SK-N-SH (cell line): Measurements from ENCODE around the gene SDK1. TPM values are rescaled to one million over a fixed set of nuclear protein-coding genes. Genes with fewer than 3 reads are reported as not detected.

Experiments used
- CTCF ChIA-PET: fragments of 300-600, 350-600 bp; formaldehyde crosslinking; extraction: SDS; loops from one replicate; lab custom pipeline; 2021; lab: Yijun Ruan, JAX
- POLR2A ChIA-PET: fragments of 350-600 bp; sonication (Branson Sonifier 250); formaldehyde crosslinking; extraction: SDS; loops from one replicate; lab custom pipeline; 2020; ENCODE audit warnings: antibody characterized with exemption, inconsistent platforms; lab: Yijun Ruan, JAX
- DNase-seq: peaks from one replicate; pipeline ENCODE4 v3.0.0; 2012
- H2AFZ ChIP-seq: fragments of 200-600 bp; sonication (generic); 2 replicates; pipeline ENCODE4 v1.8.1; 2016; ENCODE audit warnings: antibody characterized with exemption, mild to moderate bottlenecking, low read depth
- H3F3A ChIP-seq: fragments of 200-600 bp; sonication (generic); replicated peaks from 2 replicates; pipeline ENCODE3; 2016; ENCODE audit warnings: antibody characterized with exemption, mild to moderate bottlenecking; ENCODE audit not compliant: insufficient read depth
- H3K27ac ChIP-seq, 2 experiments: fragments of 200-500 bp in 1 of 2; fragments of 200-600 bp in 1 of 2; sonication (Bioruptor generic) in 1 of 2; sonication (generic), shearing (Covaris generic) in 1 of 2; 2 replicates each; pipeline versions ENCODE4 v1.5.1 to v1.6.1; 2014 to 2016; ENCODE audit warnings: low read depth in 2 of 2, inconsistent platforms in 1 of 2, low read length in 1 of 2, mild to moderate bottlenecking in 1 of 2, mixed read lengths in 1 of 2
- H3K27me3 ChIP-seq: fragments of 200-600 bp; sonication (generic), shearing (Covaris generic); 2 replicates; pipeline ENCODE4 v1.6.1; 2016; ENCODE audit warnings: mixed run types; ENCODE audit not compliant: insufficient read depth
- H3K36me3 ChIP-seq, 2 experiments: fragments of 200-500 bp in 1 of 2; fragments of 200-600 bp in 1 of 2; sonication (Bioruptor generic) in 1 of 2; sonication (generic) in 1 of 2; replicated peaks in 1 of 2; 2 replicates each; pipeline versions ENCODE3 to v1.5.1; 2014 to 2016; ENCODE audit warnings: low read length in 1 of 2, mild to moderate bottlenecking in 1 of 2; ENCODE audit not compliant: insufficient read depth in 2 of 2, control insufficient read depth in 1 of 2
- H3K4me1 ChIP-seq, 2 experiments: fragments of 200-500 bp in 1 of 2; fragments of 200-600 bp in 1 of 2; sonication (Bioruptor generic) in 1 of 2; sonication (generic), shearing (Covaris generic) in 1 of 2; 2 replicates each; pipeline versions ENCODE4 v1.5.1 to v1.6.1; 2014 to 2016; ENCODE audit warnings: low read depth in 1 of 2, low read length in 1 of 2, mixed run types in 1 of 2; ENCODE audit not compliant: insufficient read depth in 2 of 2, control insufficient read depth in 1 of 2
- H3K4me2 ChIP-seq: fragments of 200-600 bp; sonication (generic), shearing (Covaris generic); 2 replicates; pipeline ENCODE4 v1.6.1; 2017; ENCODE audit warnings: mixed run types
- H3K4me3 ChIP-seq, 2 experiments: fragments of 200-500 bp in 1 of 2; fragments of 200-600 bp in 1 of 2; sonication (Bioruptor generic) in 1 of 2; sonication (generic), shearing (Covaris generic) in 1 of 2; 2 replicates each; pipeline versions ENCODE4 v1.5.1 to v1.8.1; 2014 to 2016; ENCODE audit warnings: low read depth in 2 of 2, inconsistent platforms in 1 of 2, low read length in 1 of 2, mild to moderate bottlenecking in 1 of 2, mixed read lengths in 1 of 2, moderate library complexity in 1 of 2
- H3K79me2 ChIP-seq: fragments of 200-600 bp; sonication (generic); 2 replicates; pipeline ENCODE4 v1.8.1; 2017; ENCODE audit warnings: mild to moderate bottlenecking; ENCODE audit not compliant: insufficient read depth
- H3K9ac ChIP-seq: fragments of 200-600 bp; sonication (generic); 2 replicates; pipeline ENCODE4 v1.6.1; 2017; ENCODE audit warnings: mixed run types
- H3K9me2 ChIP-seq: fragments of 200-600 bp; sonication (generic); 2 replicates; pipeline ENCODE4 v1.6.1; 2017; ENCODE audit warnings: mixed run types
- H3K9me3 ChIP-seq: fragments of 200-600 bp; sonication (generic); 2 replicates; pipeline ENCODE4 v1.6.1; 2017; ENCODE audit warnings: mixed run types, mild to moderate bottlenecking, moderate library complexity
- H4K20me1 ChIP-seq: fragments of 200-600 bp; sonication (generic); 2 replicates; pipeline ENCODE4 v1.6.1; 2017; ENCODE audit warnings: mild to moderate bottlenecking, mixed run types; ENCODE audit not compliant: insufficient read depth
- CHD2 ChIP-seq: fragments of 150-350 bp; IDR thresholded peaks from 2 replicates; pipeline ENCODE4 v1.6.1; 2018; ENCODE audit warnings: low read length; ENCODE audit not compliant: partially characterized antibody
- ELF1 ChIP-seq: IDR thresholded peaks from 2 replicates; pipeline ENCODE4 v1.4.0; 2012
- EZH2phosphoT487 ChIP-seq: fragments of 200-600 bp; sonication (generic); IDR thresholded peaks from 2 replicates; pipeline ENCODE4 v1.6.1; 2017; ENCODE audit warnings: low read depth, mixed run types, mild to moderate bottlenecking, antibody characterized with exemption, moderate library complexity, borderline replicate concordance
- FOXJ3 ChIP-seq: sonication (generic); formaldehyde crosslinking; IDR thresholded peaks from 2 replicates; pipeline ENCODE4 v1.5.1; 2020; ENCODE audit warnings: mild to moderate bottlenecking, missing genetic modification reagents
- GABPA ChIP-seq: IDR thresholded peaks from 2 replicates; pipeline ENCODE4 v1.4.0; 2012; ENCODE audit warnings: low read depth, mild to moderate bottlenecking
- JUND ChIP-seq: IDR thresholded peaks from 2 replicates; pipeline ENCODE4 v1.4.0; 2012
- MAX ChIP-seq: IDR thresholded peaks from 2 replicates; pipeline ENCODE4 v1.4.0; 2012; ENCODE audit warnings: low read depth
- MXI1 ChIP-seq: IDR thresholded peaks from 2 replicates; pipeline ENCODE4 v1.6.1; 2012; ENCODE audit warnings: mild to moderate bottlenecking, low read depth, low read length, improper control_type of control experiment
- NFIC ChIP-seq: IDR thresholded peaks from 2 replicates; pipeline ENCODE4 v1.4.0; 2012; ENCODE audit warnings: borderline replicate concordance
- PBX3 ChIP-seq: IDR thresholded peaks from 2 replicates; pipeline ENCODE4; 2012
- POLR2AphosphoS5 ChIP-seq: IDR thresholded peaks from 2 replicates; pipeline ENCODE4 v1.6.1; 2012; ENCODE audit warnings: low read depth, low read length
- RAD21 ChIP-seq: IDR thresholded peaks from 2 replicates; pipeline ENCODE4 v1.6.1; 2012; ENCODE audit warnings: mild to moderate bottlenecking, low read length
- RFX5 ChIP-seq: IDR thresholded peaks from 2 replicates; pipeline ENCODE4 v1.6.1; 2012; ENCODE audit warnings: mild to moderate bottlenecking, improper control_type of control experiment, low read length
- SIN3A ChIP-seq: IDR thresholded peaks from 2 replicates; pipeline ENCODE4 v1.6.1; 2012; ENCODE audit warnings: low read depth, mild to moderate bottlenecking, low read length, moderate library complexity, borderline replicate concordance
- SMC3 ChIP-seq: IDR thresholded peaks from 2 replicates; pipeline ENCODE4 v1.6.1; 2012; ENCODE audit warnings: low read depth, low read length, improper control_type of control experiment
- TCF12 ChIP-seq: IDR thresholded peaks from 2 replicates; pipeline ENCODE4 v1.4.0; 2012
- TEAD4 ChIP-seq: IDR thresholded peaks from 2 replicates; pipeline ENCODE4 v1.4.0; 2012; ENCODE audit warnings: mild to moderate bottlenecking, borderline replicate concordance; ENCODE audit not compliant: insufficient read depth
- ZBTB33 ChIP-seq: IDR thresholded peaks from 2 replicates; pipeline ENCODE4 v1.4.0; 2012; ENCODE audit warnings: low read depth, borderline replicate concordance
- WGBS: methylation state at CpG from one replicate; pipeline ENCODE4 v1.1.6; 2017; ENCODE audit warnings: low lambda C conversion rate; 5-methylcytosine and 5-hydroxymethylcytosine counted together
- polyA plus RNA-seq, 3 experiments: library from polyadenylated mRNA; depleted of rRNA; stranded (reverse); fragments of >200 nt; gene quantifications; 2 replicates each; pipeline ENCODE4 v1.2.3, GENCODE V29; 2012

Gene SDK1
- polyA plus RNA-seq, 1 of the 3 experiments (the other 2 are of a cell fraction) = 1.2 TPM

- H3K36me3 ChIP-seq = no peaks in the 10 kb centered on the region
- TF ChIP-seq SMC3 = no peak
- no peak for TF ChIP-seq FOXJ3 (CRISPR knock-in tag)
- no peak for TF ChIP-seq MXI1
- TF ChIP-seq SIN3A = no peak
- no peak for TF ChIP-seq MAX
- no peak for TF ChIP-seq ELF1
- TF ChIP-seq RAD21 = no peak
- TF ChIP-seq TCF12 = no peak
- TF ChIP-seq CHD2 = no peak
- TF ChIP-seq NFIC = no peak
- TF ChIP-seq PBX3 = no peak
- TF ChIP-seq, all 33 proteins: peak for 0
- no peak overlapping the region for H3K4me2 ChIP-seq
- no peak overlapping the region for H3K4me3 ChIP-seq
- no peak overlapping the region for H2AFZ ChIP-seq
- H3K4me1 ChIP-seq = peaks cover 0 to 12% of the 10 kb centered on the region in 2 experiments; a peak in 1 of 4 replicates
- no peaks in the 10 kb centered on the region for H3K9me2 ChIP-seq
- no peak overlapping the region for H3K27ac ChIP-seq
- H3K9me3 ChIP-seq = no peaks in the 10 kb centered on the region
- no peaks in the 10 kb centered on the region for H4K20me1 ChIP-seq
- DNase-seq = no peak
- H3F3A ChIP-seq = no peaks in the 10 kb centered on the region
- POLR2A ChIA-PET = no interaction called here
- H3K27me3 ChIP-seq = no peaks in the 10 kb centered on the region
- WGBS = 39% methylated on average over 5 of the region's 5 CpGs
- CTCF ChIA-PET = interaction anchor here (1.2 kb wide), 1 partner anchor 17 kb away, joined by 3 read pairs; no protein-coding TSS in a partner anchor
- no peaks in the 10 kb centered on the region for H3K79me2 ChIP-seq
- H3K9ac ChIP-seq = no peak overlapping the region
These were observed 823.8 kb downstream of the SDK1 start for GRCh38 chr7:4124556-4125477.

- POLR2A ChIA-PET = interaction anchor here (2.2 kb wide), 1 partner anchor 17 kb away, joined by 15 read pairs; no protein-coding TSS in a partner anchor
- WGBS = 50% methylated on average over 21 of the region's 21 CpGs
These were observed 827.0 kb downstream of the SDK1 start for GRCh38 chr7:4127909-4128560.

More at GRCh38 chr7:4127909-4128560, 827.0 kb downstream of the SDK1 start:
- Histone ChIP-seq H3K4me1 (peaks cover 0 to 18% of the 10 kb centered on the region in 2 experiments; a peak in 1 of 4 replicates), H2AFZ (no peak overlapping the region), H3K36me3 (no peaks in the 10 kb centered on the region), H3K27ac (no peak overlapping the region), H3K4me3 (no peak overlapping the region), H3F3A (no peaks in the 10 kb centered on the region), H3K4me2 (no peak overlapping the region), H3K9me3 (no peaks in the 10 kb centered on the region), H3K9me2 (no peaks in the 10 kb centered on the region), H3K79me2 (no peaks in the 10 kb centered on the region), H4K20me1 (no peaks in the 10 kb centered on the region), H3K9ac (no peak overlapping the region), H3K27me3 (no peaks in the 10 kb centered on the region)
- CTCF ChIA-PET = interaction anchor here (1.4 kb wide), 2 partner anchors 9 to 11 kb away, joined by 3 to 6 read pairs; no protein-coding TSS in a partner anchor
- no peak for DNase-seq
- no peak for TF ChIP-seq TEAD4
- TF ChIP-seq CHD2 = no peak
- no peak for TF ChIP-seq ELF1
- no peak for TF ChIP-seq RFX5
- no peak for TF ChIP-seq EZH2phosphoT487
- no peak for TF ChIP-seq MAX
- no peak for TF ChIP-seq ZBTB33
- TF ChIP-seq SIN3A = no peak
- TF ChIP-seq SMC3 = no peak
- TF ChIP-seq JUND = no peak
- TF ChIP-seq GABPA = no peak
- no peak for TF ChIP-seq POLR2AphosphoS5
